OCI-LY7 (cell line): Measurements from ENCODE around the gene TYK2.

Experiments
- EZH2phosphoT487 ChIP-seq: fragments of 200-600 bp; sonication (generic); IDR thresholded peaks from 2 replicates; pipeline ENCODE4 v1.6.1; 2018; ENCODE audit warnings: low read depth, borderline replicate concordance, mild to moderate bottlenecking, mixed run types, antibody characterized with exemption, low read length, moderate library complexity, mixed read lengths
- TF ChIP-seq, protein P1 (sequence below): fragments of 200-600 bp; sonication (generic); conservative IDR thresholded peaks from 2 replicates; pipeline ENCODE4 v1.5.1; 2014; ENCODE audit warnings: mild to moderate bottlenecking, antibody characterized with exemption, low read length, moderate library complexity, mixed read lengths

GRCh38 chr19:10412257-10412977 lies 32.0 kb upstream of the TYK2 start:
- TF ChIP-seq, protein P1, sequence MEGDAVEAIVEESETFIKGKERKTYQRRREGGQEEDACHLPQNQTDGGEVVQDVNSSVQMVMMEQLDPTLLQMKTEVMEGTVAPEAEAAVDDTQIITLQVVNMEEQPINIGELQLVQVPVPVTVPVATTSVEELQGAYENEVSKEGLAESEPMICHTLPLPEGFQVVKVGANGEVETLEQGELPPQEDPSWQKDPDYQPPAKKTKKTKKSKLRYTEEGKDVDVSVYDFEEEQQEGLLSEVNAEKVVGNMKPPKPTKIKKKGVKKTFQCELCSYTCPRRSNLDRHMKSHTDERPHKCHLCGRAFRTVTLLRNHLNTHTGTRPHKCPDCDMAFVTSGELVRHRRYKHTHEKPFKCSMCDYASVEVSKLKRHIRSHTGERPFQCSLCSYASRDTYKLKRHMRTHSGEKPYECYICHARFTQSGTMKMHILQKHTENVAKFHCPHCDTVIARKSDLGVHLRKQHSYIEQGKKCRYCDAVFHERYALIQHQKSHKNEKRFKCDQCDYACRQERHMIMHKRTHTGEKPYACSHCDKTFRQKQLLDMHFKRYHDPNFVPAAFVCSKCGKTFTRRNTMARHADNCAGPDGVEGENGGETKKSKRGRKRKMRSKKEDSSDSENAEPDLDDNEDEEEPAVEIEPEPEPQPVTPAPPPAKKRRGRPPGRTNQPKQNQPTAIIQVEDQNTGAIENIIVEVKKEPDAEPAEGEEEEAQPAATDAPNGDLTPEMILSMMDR, result no peak
- TF ChIP-seq EZH2phosphoT487, result no peak
